ENCODE data around the gene TPSD1.
"Not testable (repeated sequence)": the region's sequence is repeated elsewhere in the genome, so short reads cannot be mapped to it uniquely, and the experiment has no call there.

Gene TPSD1

GRCh38 chr16:1243907-1244850, 11.7 kb upstream of the TPSD1 start:
- not testable (repeated sequence) for DNase-seq

GRCh38 chr16:1244881-1245280, 11.0 kb upstream of the TPSD1 start:
- DNase-seq = no peak

GRCh38 chr16:1245452-1246020, 10.3 kb upstream of the TPSD1 start:
- no peak for DNase-seq

- not testable (repeated sequence) for DNase-seq
These were observed 7.8 kb upstream of the TPSD1 start for GRCh38 chr16:1247903-1248537.

- DNase-seq = not testable (repeated sequence)
These were observed 6.7 kb upstream of the TPSD1 start for GRCh38 chr16:1249031-1249755.

- DNase-seq = not testable (repeated sequence)
These were observed 2.0 kb upstream of the TPSD1 start for GRCh38 chr16:1253701-1254364.

GRCh38 chr16:1254821-1255220, 1.0 kb upstream of the TPSD1 start:
- DNase-seq = not testable (repeated sequence)

GRCh38 chr16:1256296-1256873, 516 bp downstream of the TPSD1 start:
- not testable (repeated sequence) for DNase-seq

GRCh38 chr16:1256874-1257322, 1.0 kb downstream of the TPSD1 start:
- no peak for DNase-seq

- DNase-seq = no peak
These were observed 1.8 kb downstream of the TPSD1 start for GRCh38 chr16:1257561-1258224.

- DNase-seq = no peak
These were observed 2.3 kb downstream of the TPSD1 start for GRCh38 chr16:1258225-1258600.

GRCh38 chr16:1258906-1259759, 3.3 kb downstream of the TPSD1 start:
- no peak for DNase-seq

GRCh38 chr16:1259760-1260068, 3.8 kb downstream of the TPSD1 start:
- DNase-seq = no peak

- DNase-seq = no peak
These were observed 4.3 kb downstream of the TPSD1 start for GRCh38 chr16:1260101-1260680.

GRCh38 chr16:1261131-1261892, 5.4 kb downstream of the TPSD1 start:
- DNase-seq = no peak

- DNase-seq = no peak
These were observed 6.5 kb downstream of the TPSD1 start for GRCh38 chr16:1262210-1262845.

- DNase-seq = no peak
These were observed 7.0 kb downstream of the TPSD1 start for GRCh38 chr16:1262846-1263221.

GRCh38 chr16:1263591-1264344, 7.9 kb downstream of the TPSD1 start:
- no peak for DNase-seq
